Thymus (tissue), 11 donors: ENCODE measurements around the gene ARHGAP24. TPM values are rescaled to one million over a fixed set of nuclear protein-coding genes. Genes with fewer than 3 reads are reported as not detected.

Experiments used
- DNase-seq, 9 donors: peaks; one replicate each; pipeline ENCODE4 v3.0.0-alpha.2; 2013; ENCODE audit warnings: low spot score in 9 of 9, low read depth in 6 of 9, missing footprints in 1 of 9
- H3K27ac ChIP-seq, 2 donors: one replicate each; pipeline ENCODE4 v1.5.1; 2013; ENCODE audit warnings: control low read depth in 1 of 2, low read depth in 1 of 2, low read length in 1 of 2, mild to moderate bottlenecking in 1 of 2, moderate library complexity in 1 of 2
- H3K27me3 ChIP-seq, 2 donors: one replicate each; pipeline ENCODE4 v1.5.1; 2013; ENCODE audit warnings: low read length in 1 of 2; ENCODE audit not compliant: control insufficient read depth in 2 of 2, insufficient read depth in 1 of 2
- H3K36me3 ChIP-seq, 2 donors: one replicate each; pipeline ENCODE4 v1.5.1; 2013; ENCODE audit warnings: low read length in 1 of 2, mild to moderate bottlenecking in 1 of 2, moderate library complexity in 1 of 2; ENCODE audit not compliant: control insufficient read depth in 2 of 2, insufficient read depth in 2 of 2
- H3K4me1 ChIP-seq, 2 donors: one replicate each; pipeline ENCODE4 v1.5.1; 2013; ENCODE audit warnings: low read length in 2 of 2; ENCODE audit not compliant: control insufficient read depth in 2 of 2, insufficient read depth in 2 of 2
- H3K4me3 ChIP-seq, 2 donors: one replicate each; pipeline ENCODE4 v1.5.1; 2013; ENCODE audit warnings: low read length in 2 of 2, control low read depth in 1 of 2, mild to moderate bottlenecking in 1 of 2
- H3K9me3 ChIP-seq, 2 donors: one replicate each; pipeline ENCODE4 v1.5.1; 2013; ENCODE audit warnings: low read length in 1 of 2, mild to moderate bottlenecking in 1 of 2; ENCODE audit not compliant: control insufficient read depth in 2 of 2, insufficient read depth in 1 of 2
- WGBS: extraction: QIAGEN DNeasy Blood & Tissue Kit; methylation state at CpG from one replicate; pipeline ENCODE4 v1.1.7; 2013; 5-methylcytosine and 5-hydroxymethylcytosine counted together
- polyA plus RNA-seq: library from polyadenylated mRNA; stranded (reverse); fragments of 200-250 nt; gene quantifications from one replicate; pipeline ENCODE4 v1.2.3, GENCODE V29; 2013
- total RNA-seq: library from RNA; stranded (reverse); fragments of 120-200 nt; gene quantifications from one replicate; pipeline ENCODE4 v1.2.4, GENCODE V29; 2013
- donor health status: healthy.

ARHGAP24 gene
- total and polyA plus RNA-seq, 2 donors, result 10.0 to 18.2 TPM

GRCh38 chr4:85967872-85968271 lies 492.9 kb downstream of the ARHGAP24 start:
- Histone ChIP-seq H3K27me3 (no peaks in the 10 kb centered on the region), H3K9me3 (no peaks in the 10 kb centered on the region), H3K4me1 (no peaks in the 10 kb centered on the region), H3K27ac (no peak overlapping the region), H3K4me3 (no peak overlapping the region), H3K36me3 (no peaks in the 10 kb centered on the region)
- WGBS, result 95% methylated on average over 2 of the region's 2 CpGs
- DNase-seq, result no peak

- peak in 7 of 9 donors; percentile 27 to 75 (median 41) for DNase-seq
- Histone ChIP-seq H3K27me3 (no peaks in the 10 kb centered on the region), H3K9me3 (no peaks in the 10 kb centered on the region), H3K4me3 (no peak overlapping the region), H3K27ac (no peak overlapping the region), H3K4me1 (no peaks in the 10 kb centered on the region), H3K36me3 (no peaks in the 10 kb centered on the region)
- WGBS, result 46% methylated on average over 3 of the region's 3 CpGs
Measured at GRCh38 chr4:85968945-85969819, 494.2 kb downstream of the ARHGAP24 start.

GRCh38 chr4:85970535-85970934 lies 495.6 kb downstream of the ARHGAP24 start:
- no peak overlapping the region for H3K27ac ChIP-seq
- no peaks in the 10 kb centered on the region for H3K36me3 ChIP-seq
- 93% methylated on average over 2 of the region's 2 CpGs for WGBS
- DNase-seq, result no peak
- no peak overlapping the region for H3K4me3 ChIP-seq
- H3K4me1 ChIP-seq, result no peaks in the 10 kb centered on the region
- H3K27me3 ChIP-seq, result no peaks in the 10 kb centered on the region
- H3K9me3 ChIP-seq, result no peaks in the 10 kb centered on the region

GRCh38 chr4:85979276-85979675 lies 504.3 kb downstream of the ARHGAP24 start:
- no peaks in the 10 kb centered on the region for H3K9me3 ChIP-seq
- no peaks in the 10 kb centered on the region for H3K36me3 ChIP-seq
- H3K27ac ChIP-seq, result no peak overlapping the region
- DNase-seq, result no peak
- 84% methylated on average over 3 of the region's 3 CpGs for WGBS
- H3K4me3 ChIP-seq, result no peak overlapping the region
- H3K27me3 ChIP-seq, result no peaks in the 10 kb centered on the region
- no peaks in the 10 kb centered on the region for H3K4me1 ChIP-seq

DNA sequence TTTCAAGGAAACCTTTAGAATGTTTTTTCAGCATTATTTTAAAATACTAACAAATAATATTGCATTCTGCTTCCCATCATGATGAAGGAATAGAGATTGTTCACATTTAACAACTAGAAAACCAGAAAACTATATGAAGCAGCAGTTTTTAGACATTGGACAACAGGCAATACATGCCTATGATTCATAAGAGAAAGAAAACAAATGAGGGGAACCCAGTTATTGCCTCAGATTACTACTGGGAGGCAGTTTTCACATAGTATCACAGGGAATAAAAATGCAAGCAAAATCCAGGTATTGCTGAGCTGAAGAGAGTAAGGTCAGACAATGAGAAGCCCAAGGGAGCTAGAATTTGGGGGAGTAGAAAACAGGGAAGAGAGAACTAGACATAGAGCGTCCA lies 511.3 kb downstream of the ARHGAP24 start:
- Histone ChIP-seq H3K4me3 (no peak overlapping the region), H3K27me3 (no peaks in the 10 kb centered on the region), H3K36me3 (no peaks in the 10 kb centered on the region), H3K27ac (no peak overlapping the region), H3K4me1 (no peaks in the 10 kb centered on the region), H3K9me3 (no peaks in the 10 kb centered on the region)
- no peak for DNase-seq
- WGBS, result 98% methylated on average over 1 of the region's 1 CpG

GRCh38 chr4:85993641-85994040 lies 518.7 kb downstream of the ARHGAP24 start:
- no peaks in the 10 kb centered on the region for H3K9me3 ChIP-seq
- WGBS, result 98% methylated on average over 2 of the region's 2 CpGs
- no peak for DNase-seq
- H3K36me3 ChIP-seq, result no peaks in the 10 kb centered on the region
- H3K4me3 ChIP-seq, result no peak overlapping the region
- no peaks in the 10 kb centered on the region for H3K4me1 ChIP-seq
- no peak overlapping the region for H3K27ac ChIP-seq
- no peaks in the 10 kb centered on the region for H3K27me3 ChIP-seq

GRCh38 chr4:85994576-85994975 lies 519.6 kb downstream of the ARHGAP24 start:
- no peaks in the 10 kb centered on the region for H3K9me3 ChIP-seq
- no peaks in the 10 kb centered on the region for H3K27me3 ChIP-seq
- H3K4me1 ChIP-seq, result no peaks in the 10 kb centered on the region
- no peak overlapping the region for H3K27ac ChIP-seq
- no peaks in the 10 kb centered on the region for H3K36me3 ChIP-seq
- no peak for DNase-seq
- H3K4me3 ChIP-seq, result no peak overlapping the region

DNA sequence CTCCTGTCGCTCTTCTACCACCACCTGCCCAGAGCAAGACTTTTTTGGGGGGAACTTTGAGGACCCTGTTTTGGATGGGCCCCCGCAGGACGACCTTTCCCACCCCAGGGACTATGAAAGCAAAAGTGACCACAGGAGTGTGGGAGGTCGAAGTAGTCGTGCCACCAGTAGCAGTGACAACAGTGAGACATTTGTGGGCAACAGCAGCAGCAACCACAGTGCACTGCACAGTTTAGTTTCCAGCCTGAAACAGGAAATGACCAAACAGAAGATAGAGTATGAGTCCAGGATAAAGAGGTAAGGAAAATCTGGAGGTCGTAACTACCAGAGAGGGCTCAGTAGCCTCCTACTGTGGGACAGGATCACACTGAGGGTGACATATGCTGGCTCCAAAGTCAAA lies 520.4 kb downstream of the ARHGAP24 start:
- no peaks in the 10 kb centered on the region for H3K4me1 ChIP-seq
- 68% methylated on average over 6 of the region's 6 CpGs for WGBS
- no peak overlapping the region for H3K27ac ChIP-seq
- no peaks in the 10 kb centered on the region for H3K9me3 ChIP-seq
- no peaks in the 10 kb centered on the region for H3K36me3 ChIP-seq
- DNase-seq, result no peak
- H3K4me3 ChIP-seq, result no peak overlapping the region
- H3K27me3 ChIP-seq, result no peaks in the 10 kb centered on the region

DNA sequence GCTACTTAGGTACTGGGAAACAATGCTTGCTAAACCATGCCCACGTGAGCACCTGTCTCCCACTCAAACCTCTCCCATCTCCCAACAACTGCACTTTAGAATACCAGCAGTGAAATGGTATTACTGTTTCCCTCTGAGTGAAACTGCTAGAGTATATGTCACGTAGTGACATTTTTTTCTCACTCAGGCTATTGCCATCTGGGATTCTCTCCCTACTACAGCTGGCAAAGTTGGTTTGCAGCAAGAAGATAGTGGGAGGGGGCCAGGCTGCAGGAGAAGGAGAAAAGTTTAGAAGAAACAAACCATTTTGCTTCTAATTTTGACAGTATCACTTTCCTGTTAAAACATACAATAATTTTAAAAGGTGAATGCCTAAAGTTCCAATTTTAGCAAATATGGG lies 526.6 kb downstream of the ARHGAP24 start:
- H3K9me3 ChIP-seq, result no peaks in the 10 kb centered on the region
- 93% methylated on average over 2 of the region's 2 CpGs for WGBS
- no peaks in the 10 kb centered on the region for H3K36me3 ChIP-seq
- DNase-seq, result no peak
- H3K27me3 ChIP-seq, result no peaks in the 10 kb centered on the region
- H3K4me1 ChIP-seq, result no peaks in the 10 kb centered on the region
- no peak overlapping the region for H3K27ac ChIP-seq
- no peak overlapping the region for H3K4me3 ChIP-seq
